ENCODE data around the gene HTR3B.
"Not testable (repeated sequence)": the region's sequence is repeated elsewhere in the genome, so short reads cannot be mapped to it uniquely, and the experiment has no call there.

Gene HTR3B

GRCh38 chr11:113935858-113936257 lies 31.3 kb downstream of the HTR3B start:
- no peak overlapping the region for H3K9ac ChIP-seq (ENCODE audit: low read depth in 1 of 2, low read length in 2 of 2)
- H3K27me3 ChIP-seq (ENCODE audit: control insufficient read depth in 2 of 2, insufficient read depth in 2 of 2, low read length in 2 of 2): no peaks in the 10 kb centered on the region
- no peaks in the 10 kb centered on the region for H3K9me3 ChIP-seq (ENCODE audit: control insufficient read depth in 2 of 2, low read length in 2 of 2)
- H3K4me3 ChIP-seq (ENCODE audit: low read length in 2 of 2): no peak overlapping the region
- no peaks in the 10 kb centered on the region for H3K4me1 ChIP-seq (ENCODE audit: control insufficient read depth in 2 of 2, insufficient read depth in 2 of 2, low read length in 2 of 2)
- no peaks in the 10 kb centered on the region for H3K36me3 ChIP-seq (ENCODE audit: control insufficient read depth in 2 of 2, insufficient read depth in 2 of 2, low read length in 2 of 2)
- no peak overlapping the region for H3K27ac ChIP-seq (ENCODE audit: low read depth in 2 of 2, low read length in 2 of 2)

- H3K27me3 ChIP-seq (ENCODE audit: control insufficient read depth in 2 of 2, insufficient read depth in 2 of 2, low read length in 2 of 2): no peaks in the 10 kb centered on the region
- H3K4me1 ChIP-seq (ENCODE audit: control insufficient read depth in 2 of 2, insufficient read depth in 2 of 2, low read length in 2 of 2): no peaks in the 10 kb centered on the region
- no peak overlapping the region for H3K27ac ChIP-seq (ENCODE audit: low read depth in 2 of 2, low read length in 2 of 2)
- H3K9ac ChIP-seq (ENCODE audit: low read depth in 1 of 2, low read length in 2 of 2): no peak overlapping the region
- H3K4me3 ChIP-seq (ENCODE audit: low read length in 2 of 2): no peak overlapping the region
- H3K36me3 ChIP-seq (ENCODE audit: control insufficient read depth in 2 of 2, insufficient read depth in 2 of 2, low read length in 2 of 2): no peaks in the 10 kb centered on the region
- H3K9me3 ChIP-seq (ENCODE audit: control insufficient read depth in 2 of 2, low read length in 2 of 2): no peaks in the 10 kb centered on the region
Observed at GRCh38 chr11:113937918-113938317, 33.3 kb downstream of the HTR3B start.

- no peaks in the 10 kb centered on the region for H3K9me3 ChIP-seq (ENCODE audit: control insufficient read depth in 2 of 2, low read length in 2 of 2)
Observed at GRCh38 chr11:113942256-113942655, 37.7 kb downstream of the HTR3B start.

GRCh38 chr11:113946162-113946561 lies 41.6 kb downstream of the HTR3B start:
- not testable (repeated sequence) for H3K4me3 ChIP-seq (ENCODE audit: low read length in 2 of 2); H3K27ac ChIP-seq (ENCODE audit: low read depth in 2 of 2, low read length in 2 of 2); H3K9me3 ChIP-seq (ENCODE audit: control insufficient read depth in 2 of 2, low read length in 2 of 2); H3K4me1 ChIP-seq (ENCODE audit: control insufficient read depth in 2 of 2, insufficient read depth in 2 of 2, low read length in 2 of 2); H3K9ac ChIP-seq (ENCODE audit: low read depth in 1 of 2, low read length in 2 of 2); H3K27me3 ChIP-seq (ENCODE audit: control insufficient read depth in 2 of 2, insufficient read depth in 2 of 2, low read length in 2 of 2); H3K36me3 ChIP-seq (ENCODE audit: control insufficient read depth in 2 of 2, insufficient read depth in 2 of 2, low read length in 2 of 2)

More at GRCh38 chr11:113942256-113942655, 37.7 kb downstream of the HTR3B start:
- H3K27ac ChIP-seq (ENCODE audit: low read depth in 2 of 2, low read length in 2 of 2): no peak overlapping the region
- H3K36me3 ChIP-seq (ENCODE audit: control insufficient read depth in 2 of 2, insufficient read depth in 2 of 2, low read length in 2 of 2): no peaks in the 10 kb centered on the region
- H3K9ac ChIP-seq (ENCODE audit: low read depth in 1 of 2, low read length in 2 of 2): no peak overlapping the region
- H3K4me3 ChIP-seq (ENCODE audit: low read length in 2 of 2): no peak overlapping the region
- H3K4me1 ChIP-seq (ENCODE audit: control insufficient read depth in 2 of 2, insufficient read depth in 2 of 2, low read length in 2 of 2): no peaks in the 10 kb centered on the region
- no peaks in the 10 kb centered on the region for H3K27me3 ChIP-seq (ENCODE audit: control insufficient read depth in 2 of 2, insufficient read depth in 2 of 2, low read length in 2 of 2)

- H3K4me1 ChIP-seq (ENCODE audit: control insufficient read depth in 2 of 2, insufficient read depth in 2 of 2, low read length in 2 of 2): no peaks in the 10 kb centered on the region
- no peaks in the 10 kb centered on the region for H3K36me3 ChIP-seq (ENCODE audit: control insufficient read depth in 2 of 2, insufficient read depth in 2 of 2, low read length in 2 of 2)
- H3K9ac ChIP-seq (ENCODE audit: low read depth in 1 of 2, low read length in 2 of 2): no peak overlapping the region
- peaks cover 0 to 11% of the 10 kb centered on the region in 2 donors for H3K27me3 ChIP-seq (ENCODE audit: control insufficient read depth in 2 of 2, insufficient read depth in 2 of 2, low read length in 2 of 2)
- H3K9me3 ChIP-seq (ENCODE audit: control insufficient read depth in 2 of 2, low read length in 2 of 2): no peaks in the 10 kb centered on the region
- no peak overlapping the region for H3K27ac ChIP-seq (ENCODE audit: low read depth in 2 of 2, low read length in 2 of 2)
- no peak overlapping the region for H3K4me3 ChIP-seq (ENCODE audit: low read length in 2 of 2)
Observed at GRCh38 chr11:113947994-113948393, 43.4 kb downstream of the HTR3B start.

- Histone ChIP-seq H3K4me1 (ENCODE audit: control insufficient read depth in 2 of 2, insufficient read depth in 2 of 2, low read length in 2 of 2) (no peaks in the 10 kb centered on the region), H3K9me3 (ENCODE audit: control insufficient read depth in 2 of 2, low read length in 2 of 2) (no peaks in the 10 kb centered on the region), H3K4me3 (ENCODE audit: low read length in 2 of 2) (no peak overlapping the region), H3K36me3 (ENCODE audit: control insufficient read depth in 2 of 2, insufficient read depth in 2 of 2, low read length in 2 of 2) (no peaks in the 10 kb centered on the region), H3K27me3 (ENCODE audit: control insufficient read depth in 2 of 2, insufficient read depth in 2 of 2, low read length in 2 of 2) (peaks cover under 1 to 14% of the 10 kb centered on the region in 2 donors), H3K9ac (ENCODE audit: low read depth in 1 of 2, low read length in 2 of 2) (no peak overlapping the region), H3K27ac (ENCODE audit: low read depth in 2 of 2, low read length in 2 of 2) (no peak overlapping the region)
Observed at GRCh38 chr11:113949891-113950290, 45.3 kb downstream of the HTR3B start.

- H3K4me3 ChIP-seq (ENCODE audit: low read length in 2 of 2): no peak overlapping the region
- no peaks in the 10 kb centered on the region for H3K4me1 ChIP-seq (ENCODE audit: control insufficient read depth in 2 of 2, insufficient read depth in 2 of 2, low read length in 2 of 2)
- no peak overlapping the region for H3K9ac ChIP-seq (ENCODE audit: low read depth in 1 of 2, low read length in 2 of 2)
- H3K27ac ChIP-seq (ENCODE audit: low read depth in 2 of 2, low read length in 2 of 2): no peak overlapping the region
- H3K9me3 ChIP-seq (ENCODE audit: control insufficient read depth in 2 of 2, low read length in 2 of 2): no peaks in the 10 kb centered on the region
- no peaks in the 10 kb centered on the region for H3K36me3 ChIP-seq (ENCODE audit: control insufficient read depth in 2 of 2, insufficient read depth in 2 of 2, low read length in 2 of 2)
- H3K27me3 ChIP-seq (ENCODE audit: control insufficient read depth in 2 of 2, insufficient read depth in 2 of 2, low read length in 2 of 2): peaks cover 3 to 14% of the 10 kb centered on the region in 2 donors
Observed at GRCh38 chr11:113951537-113951936, 46.9 kb downstream of the HTR3B start.

- Histone ChIP-seq H3K9me3 (ENCODE audit: control insufficient read depth in 2 of 2, low read length in 2 of 2) (no peaks in the 10 kb centered on the region), H3K4me3 (ENCODE audit: low read length in 2 of 2) (no peak overlapping the region), H3K36me3 (ENCODE audit: control insufficient read depth in 2 of 2, insufficient read depth in 2 of 2, low read length in 2 of 2) (no peaks in the 10 kb centered on the region), H3K27me3 (ENCODE audit: control insufficient read depth in 2 of 2, insufficient read depth in 2 of 2, low read length in 2 of 2) (peaks cover 3 to 14% of the 10 kb centered on the region in 2 donors), H3K27ac (ENCODE audit: low read depth in 2 of 2, low read length in 2 of 2) (no peak overlapping the region), H3K9ac (ENCODE audit: low read depth in 1 of 2, low read length in 2 of 2) (no peak overlapping the region), H3K4me1 (ENCODE audit: control insufficient read depth in 2 of 2, insufficient read depth in 2 of 2, low read length in 2 of 2) (no peaks in the 10 kb centered on the region)
Observed at GRCh38 chr11:113952070-113952469, 47.5 kb downstream of the HTR3B start.

GRCh38 chr11:113952588-113952987 lies 48.0 kb downstream of the HTR3B start:
- Histone ChIP-seq H3K27me3 (ENCODE audit: control insufficient read depth in 2 of 2, insufficient read depth in 2 of 2, low read length in 2 of 2) (peaks cover 3 to 14% of the 10 kb centered on the region in 2 donors), H3K9me3 (ENCODE audit: control insufficient read depth in 2 of 2, low read length in 2 of 2) (no peaks in the 10 kb centered on the region), H3K27ac (ENCODE audit: low read depth in 2 of 2, low read length in 2 of 2) (no peak overlapping the region)

GRCh38 chr11:113954235-113954634 lies 49.6 kb downstream of the HTR3B start:
- peaks cover 3 to 14% of the 10 kb centered on the region in 2 donors for H3K27me3 ChIP-seq (ENCODE audit: control insufficient read depth in 2 of 2, insufficient read depth in 2 of 2, low read length in 2 of 2)
- no peak overlapping the region for H3K4me3 ChIP-seq (ENCODE audit: low read length in 2 of 2)
- no peaks in the 10 kb centered on the region for H3K36me3 ChIP-seq (ENCODE audit: control insufficient read depth in 2 of 2, insufficient read depth in 2 of 2, low read length in 2 of 2)
- H3K4me1 ChIP-seq (ENCODE audit: control insufficient read depth in 2 of 2, insufficient read depth in 2 of 2, low read length in 2 of 2): no peaks in the 10 kb centered on the region
- H3K9ac ChIP-seq (ENCODE audit: low read depth in 1 of 2, low read length in 2 of 2): no peak overlapping the region
- no peak overlapping the region for H3K27ac ChIP-seq (ENCODE audit: low read depth in 2 of 2, low read length in 2 of 2)
- H3K9me3 ChIP-seq (ENCODE audit: control insufficient read depth in 2 of 2, low read length in 2 of 2): no peaks in the 10 kb centered on the region

More at GRCh38 chr11:113952588-113952987, 48.0 kb downstream of the HTR3B start:
- Histone ChIP-seq H3K4me1 (ENCODE audit: control insufficient read depth in 2 of 2, insufficient read depth in 2 of 2, low read length in 2 of 2) (no peaks in the 10 kb centered on the region), H3K36me3 (ENCODE audit: control insufficient read depth in 2 of 2, insufficient read depth in 2 of 2, low read length in 2 of 2) (no peaks in the 10 kb centered on the region), H3K4me3 (ENCODE audit: low read length in 2 of 2) (no peak overlapping the region), H3K9ac (ENCODE audit: low read depth in 1 of 2, low read length in 2 of 2) (no peak overlapping the region)

GRCh38 chr11:113956986-113957385 lies 52.4 kb downstream of the HTR3B start:
- H3K27me3 ChIP-seq (ENCODE audit: control insufficient read depth in 2 of 2, insufficient read depth in 2 of 2, low read length in 2 of 2): peaks cover 3 to 11% of the 10 kb centered on the region in 2 donors
- no peak overlapping the region for H3K27ac ChIP-seq (ENCODE audit: low read depth in 2 of 2, low read length in 2 of 2)
- H3K4me3 ChIP-seq (ENCODE audit: low read length in 2 of 2): no peak overlapping the region
- no peak overlapping the region for H3K9ac ChIP-seq (ENCODE audit: low read depth in 1 of 2, low read length in 2 of 2)
- H3K36me3 ChIP-seq (ENCODE audit: control insufficient read depth in 2 of 2, insufficient read depth in 2 of 2, low read length in 2 of 2): no peaks in the 10 kb centered on the region
- no peaks in the 10 kb centered on the region for H3K4me1 ChIP-seq (ENCODE audit: control insufficient read depth in 2 of 2, insufficient read depth in 2 of 2, low read length in 2 of 2)
- H3K9me3 ChIP-seq (ENCODE audit: control insufficient read depth in 2 of 2, low read length in 2 of 2): no peaks in the 10 kb centered on the region

All from mucosa of rectum (tissue), 2 donors.